ENCODE data around the gene ARL6IP4. TPM values are rescaled to one million over a fixed set of nuclear protein-coding genes. Genes with fewer than 3 reads are reported as not detected.

Gene ARL6IP4
- total and polyA plus RNA-seq, 2 donors = 297 to 302 TPM

Other genes starting within 250 kb of the ARL6IP4 start
- gene HCAR1, start 249.8 kb upstream of the ARL6IP4 start, total RNA-seq = 0.33 TPM
- 0.50 TPM for gene HCAR1, start 249.8 kb upstream of the ARL6IP4 start, polyA plus RNA-seq
- gene DENR, start 227.9 kb upstream of the ARL6IP4 start, total RNA-seq = 42.1 TPM
- 56.8 TPM for gene DENR, start 227.9 kb upstream of the ARL6IP4 start, polyA plus RNA-seq
- gene CCDC62, start 206.1 kb upstream of the ARL6IP4 start, total RNA-seq = 1.2 TPM
- gene CCDC62, start 206.1 kb upstream of the ARL6IP4 start, polyA plus RNA-seq = 0.59 TPM
- gene HIP1R, start 145.2 kb upstream of the ARL6IP4 start, total RNA-seq = 23.8 TPM
- gene HIP1R, start 145.2 kb upstream of the ARL6IP4 start, polyA plus RNA-seq = 49.0 TPM
- 8.9 TPM for gene VPS37B, start 84.6 kb upstream of the ARL6IP4 start, total RNA-seq
- 28.2 TPM for gene VPS37B, start 84.6 kb upstream of the ARL6IP4 start, polyA plus RNA-seq
- 2.1 TPM for gene ABCB9, start 14.2 kb upstream of the ARL6IP4 start, total RNA-seq
- 1.8 TPM for gene ABCB9, start 14.2 kb upstream of the ARL6IP4 start, polyA plus RNA-seq
- gene OGFOD2, start 5.4 kb upstream of the ARL6IP4 start, total RNA-seq = 12.1 TPM
- gene OGFOD2, start 5.4 kb upstream of the ARL6IP4 start, polyA plus RNA-seq = 20.6 TPM
- gene PITPNM2, start 170.4 kb downstream of the ARL6IP4 start, total RNA-seq = 55.9 TPM
- 56.8 TPM for gene PITPNM2, start 170.4 kb downstream of the ARL6IP4 start, polyA plus RNA-seq